Esophagus muscularis mucosa (tissue), 4 donors: ENCODE measurements around the gene AOX1. TPM values are rescaled to one million over a fixed set of nuclear protein-coding genes. Genes with fewer than 3 reads are reported as not detected.
"Not testable (repeated sequence)": the region's sequence is repeated elsewhere in the genome, so short reads cannot be mapped to it uniquely, and the experiment has no call there.

Source experiments
- DNase-seq: peaks from one replicate; pipeline ENCODE4 v3.0.0-alpha.2; 2017; ENCODE audit errors: extremely low spot score
- H3K27ac ChIP-seq, 4 donors: fragments of 200-600 bp; sonication (generic); replicated peaks in 1 of 4; 1 replicate in 3 of 4; 2 replicates in 1 of 4; pipeline ENCODE4 v1.5.1; 2016 to 2019; ENCODE audit warnings: mild to moderate bottlenecking in 1 of 4
- H3K27me3 ChIP-seq, 4 donors: fragments of 200-600 bp; sonication (generic); one replicate each; pipeline versions ENCODE4 v1.5.1 to v1.6.0; 2016 to 2019
- H3K36me3 ChIP-seq, 4 donors: fragments of 200-600 bp; sonication (generic); one replicate each; pipeline ENCODE4 v1.5.1; 2016 to 2019
- H3K4me1 ChIP-seq, 4 donors: fragments of 200-600 bp; sonication (generic); one replicate each; pipeline ENCODE4 v1.5.1; 2016 to 2019
- H3K4me3 ChIP-seq, 4 donors: fragments of 200-600 bp; sonication (generic); 1 replicate in 2 of 4; 2 replicates in 2 of 4; pipeline ENCODE4 v1.5.1; 2016 to 2019; ENCODE audit warnings: mild to moderate bottlenecking in 4 of 4, moderate library complexity in 1 of 4
- H3K9me3 ChIP-seq, 4 donors: fragments of 200-600 bp; sonication (generic); 1 replicate in 3 of 4; 2 replicates in 1 of 4; pipeline ENCODE4 v1.5.1; 2016 to 2019
- CTCF ChIP-seq, 3 experiments: fragments of 200-600 bp in 2 of 3; fragments of 450-650 bp in 1 of 3; sonication (generic) in 2 of 3; IDR thresholded peaks; one replicate each; pipeline ENCODE4 v1.5.1; 2017 to 2019; ENCODE audit warnings: antibody characterized with exemption in 3 of 3, mild to moderate bottlenecking in 2 of 3, moderate library complexity in 1 of 3
- EP300 ChIP-seq: sonication (generic); formaldehyde crosslinking; IDR thresholded peaks from one replicate; pipeline ENCODE4 v1.6.1; 2017; ENCODE audit warnings: antibody characterized with exemption
- POLR2A ChIP-seq: fragments of 450-650 bp; IDR thresholded peaks from one replicate; pipeline ENCODE4 v1.6.1; 2017; ENCODE audit warnings: antibody characterized with exemption, moderate library complexity, mild to moderate bottlenecking, low read depth
- POLR2AphosphoS5 ChIP-seq, 2 donors: sonication (generic); formaldehyde crosslinking; IDR thresholded peaks; one replicate each; pipeline ENCODE4 v1.6.1; 2017; ENCODE audit warnings: antibody characterized with exemption in 2 of 2
- WGBS: methylation state at CpG from one replicate; pipeline ENCODE4 v1.1.5; 2018; 5-methylcytosine and 5-hydroxymethylcytosine counted together
- intact Hi-C: fragments of 100-400 bp; cut with DNase I; formaldehyde crosslinking; loops from one replicate; pipeline ENCODE4 v1.15.1; 2023
- total RNA-seq, 4 donors: library from RNA; depleted of rRNA; stranded (reverse); fragments of >200 nt; gene quantifications; one replicate each; pipeline versions ENCODE4 v1.1.0 to v1.2.1, GENCODE V29; 2016

The AOX1 gene
- total RNA-seq, 4 donors from 2014 or later = 54.0 to 113 (median 81.9) TPM

GRCh38 chr2:200640901-200641300, 55.1 kb downstream of the AOX1 start:
- Histone ChIP-seq H3K27ac (no peak overlapping the region), H3K27me3 (no peaks in the 10 kb centered on the region), H3K36me3 (peaks cover 0 to 32% (median 2%) of the 10 kb centered on the region in 4 donors), H3K4me3 (no peak overlapping the region), H3K9me3 (no peaks in the 10 kb centered on the region), H3K4me1 (no peaks in the 10 kb centered on the region)
- 77% methylated on average over 7 of the region's 7 CpGs for WGBS
- intact Hi-C loops = no loop called here
- peak; percentile 62 for DNase-seq
- TF ChIP-seq POLR2AphosphoS5 (IDR thresholded peaks at IDR 0.05) = no peak
- TF ChIP-seq POLR2A = no peak
- TF ChIP-seq EP300 = no peak
- TF ChIP-seq CTCF (IDR thresholded peaks at IDR 0.05) = no peak

DNA sequence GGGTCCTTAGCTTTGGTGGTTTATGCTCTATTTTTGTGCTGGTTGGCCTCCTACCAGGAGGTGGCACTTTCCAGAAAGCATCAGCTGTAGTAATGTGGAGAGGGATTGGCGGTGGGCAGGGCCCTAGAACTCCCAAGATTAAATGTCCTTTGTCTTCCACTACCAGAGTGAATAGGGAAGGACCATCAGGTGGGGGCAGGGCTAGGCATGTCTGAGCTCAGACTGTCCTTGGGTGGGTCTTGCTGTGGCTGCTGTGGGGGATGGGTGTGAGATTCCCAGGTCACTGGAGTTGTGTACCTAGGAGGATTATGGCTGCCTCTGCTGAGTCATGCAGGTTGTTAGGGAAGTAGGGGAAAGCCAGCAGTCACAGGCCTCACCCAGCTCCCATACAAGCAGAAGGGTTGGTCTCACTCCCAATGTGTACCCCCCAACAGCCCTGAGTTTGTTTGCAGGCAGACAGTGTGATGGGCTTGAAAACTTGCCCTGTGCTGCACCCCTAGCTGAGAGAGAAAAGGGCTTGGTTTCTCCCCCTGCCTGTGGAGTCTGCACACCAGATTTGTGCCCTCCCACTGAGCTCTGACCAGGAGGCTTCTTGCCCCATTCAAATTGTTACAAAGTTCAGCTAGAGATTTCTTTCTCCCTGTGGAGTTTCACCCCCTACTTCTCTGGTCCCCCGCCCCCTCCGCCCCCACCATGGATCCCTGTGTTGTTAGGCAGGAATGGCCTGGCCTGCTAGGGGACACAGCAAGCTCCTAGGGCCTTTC, 62.9 kb downstream of the AOX1 start:
- H3K9me3 ChIP-seq, intact Hi-C loops, H3K27ac ChIP-seq, H3K27me3 ChIP-seq, H3K4me3 ChIP-seq, H3K4me1 ChIP-seq: not testable (repeated sequence)
- 100% methylated on average over 3 of the region's 3 CpGs for WGBS
- DNase-seq = peak; percentile 83
- peaks cover 0 to 30% (median 13%) of the 10 kb centered on the region in 4 donors for H3K36me3 ChIP-seq

- intact Hi-C loops = no loop called here
- no peak overlapping the region for H3K4me3 ChIP-seq
- no peak for TF ChIP-seq CTCF (IDR thresholded peaks at IDR 0.05)
- TF ChIP-seq EP300 = no peak
- no peak for TF ChIP-seq POLR2AphosphoS5 (IDR thresholded peaks at IDR 0.05)
- TF ChIP-seq POLR2A = no peak
- 76% methylated on average over 3 of the region's 3 CpGs for WGBS
- H3K4me1 ChIP-seq = no peaks in the 10 kb centered on the region
- H3K9me3 ChIP-seq = no peaks in the 10 kb centered on the region
- DNase-seq = peak; percentile 68
- peaks cover 0 to 30% (median 13%) of the 10 kb centered on the region in 4 donors for H3K36me3 ChIP-seq
- no peak overlapping the region for H3K27ac ChIP-seq
- H3K27me3 ChIP-seq = no peaks in the 10 kb centered on the region
Observed at GRCh38 chr2:200649724-200650123, 63.9 kb downstream of the AOX1 start.

DNA sequence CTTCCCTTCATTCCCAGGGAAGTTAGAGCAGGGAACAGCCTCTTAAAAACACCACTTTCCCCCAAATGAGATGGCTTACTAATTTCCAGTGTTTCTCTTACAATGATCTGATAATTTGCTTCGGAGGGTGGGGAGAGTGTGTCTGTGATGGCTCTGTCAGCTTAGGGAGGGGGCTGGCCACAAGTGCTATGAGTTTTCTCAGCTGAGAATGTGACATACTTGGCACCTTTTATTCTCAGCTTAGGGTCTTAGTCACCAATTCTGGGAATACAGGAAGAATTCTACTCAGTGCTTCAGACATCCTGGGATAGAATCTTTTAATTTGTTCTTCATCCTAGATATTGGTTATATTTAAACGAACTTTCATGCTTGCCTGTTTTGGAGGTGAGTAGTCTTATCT, 64.4 kb downstream of the AOX1 start:
- DNase-seq = peak; percentile 87
- H3K36me3 ChIP-seq = peaks cover 0 to 30% (median 13%) of the 10 kb centered on the region in 4 donors
- WGBS = 72% methylated on average over 2 of the region's 2 CpGs
- intact Hi-C loops = no loop called here
- H3K27ac ChIP-seq = no peak overlapping the region
- no peaks in the 10 kb centered on the region for H3K9me3 ChIP-seq
- no peak overlapping the region for H3K4me3 ChIP-seq
- H3K27me3 ChIP-seq = no peaks in the 10 kb centered on the region
- TF ChIP-seq POLR2AphosphoS5 (IDR thresholded peaks at IDR 0.05) (peak in 1 of 2 donors; percentile 7), POLR2A (no peak)
- no peaks in the 10 kb centered on the region for H3K4me1 ChIP-seq

- 69% methylated on average over 1 of the region's 1 CpG for WGBS
- intact Hi-C loops = no loop called here
- no peaks in the 10 kb centered on the region for H3K27me3 ChIP-seq
- H3K4me3 ChIP-seq = no peak overlapping the region
- no peak for TF ChIP-seq POLR2A
- TF ChIP-seq EP300 = no peak
- no peak for TF ChIP-seq POLR2AphosphoS5 (IDR thresholded peaks at IDR 0.05)
- no peak for TF ChIP-seq CTCF (IDR thresholded peaks at IDR 0.05)
- no peak overlapping the region for H3K27ac ChIP-seq
- peaks cover 0 to 30% (median 13%) of the 10 kb centered on the region in 4 donors for H3K36me3 ChIP-seq
- DNase-seq = no peak
- H3K4me1 ChIP-seq = no peaks in the 10 kb centered on the region
- H3K9me3 ChIP-seq = no peaks in the 10 kb centered on the region
Observed at GRCh38 chr2:200652158-200652557, 66.3 kb downstream of the AOX1 start.

DNA sequence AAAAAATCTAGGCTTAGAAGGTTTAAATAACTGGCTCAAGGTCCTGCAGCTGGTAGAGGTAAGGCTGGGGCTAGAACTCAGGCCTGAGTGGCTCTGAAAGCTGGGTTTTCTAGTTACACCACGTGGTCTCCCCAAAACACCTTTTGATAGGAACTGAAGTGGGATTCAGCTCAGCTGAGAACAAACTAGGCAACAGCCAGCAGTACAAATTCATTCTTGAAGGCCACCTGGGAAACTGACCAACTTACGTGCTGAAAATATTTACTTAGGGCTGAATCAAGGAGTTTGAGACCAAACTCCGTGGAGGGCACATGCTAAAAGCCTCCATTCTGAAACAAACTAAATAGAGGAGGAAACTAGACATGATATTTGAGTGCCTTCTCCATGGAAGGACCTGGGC, 67.2 kb downstream of the AOX1 start:
- Histone ChIP-seq H3K4me1 (no peaks in the 10 kb centered on the region), H3K36me3 (peaks cover 0 to 30% (median 13%) of the 10 kb centered on the region in 4 donors), H3K27me3 (no peaks in the 10 kb centered on the region), H3K27ac (no peak overlapping the region), H3K9me3 (no peaks in the 10 kb centered on the region), H3K4me3 (no peak overlapping the region)
- peak; percentile 55 for DNase-seq
- intact Hi-C loops = no loop called here
- WGBS = 89% methylated on average over 3 of the region's 3 CpGs
- TF ChIP-seq POLR2AphosphoS5 (IDR thresholded peaks at IDR 0.05) (no peak), POLR2A (no peak), EP300 (no peak), CTCF (IDR thresholded peaks at IDR 0.05) (no peak)
